ENCODE measurements around the gene CHST8.

The CHST8 gene

GRCh38 chr19:33799476-33799875, 177.7 kb downstream of the CHST8 start:
- DNase-seq: no peak

GRCh38 chr19:33800012-33800680, 178.4 kb downstream of the CHST8 start:
- no peak for DNase-seq

GRCh38 chr19:33801411-33801810, 179.7 kb downstream of the CHST8 start:
- DNase-seq: no peak

GRCh38 chr19:33802001-33802400, 180.2 kb downstream of the CHST8 start:
- DNase-seq: no peak

GRCh38 chr19:33802801-33803200, 181.0 kb downstream of the CHST8 start:
- no peak for DNase-seq

GRCh38 chr19:33803383-33803782, 181.6 kb downstream of the CHST8 start:
- no peak for DNase-seq

GRCh38 chr19:33804021-33804799, 182.5 kb downstream of the CHST8 start:
- DNase-seq: no peak

- no peak for DNase-seq
Measured at GRCh38 chr19:33805313-33805712, 183.6 kb downstream of the CHST8 start.

- DNase-seq: no peak
Measured at GRCh38 chr19:33805840-33806433, 184.2 kb downstream of the CHST8 start.

GRCh38 chr19:33806434-33806881, 184.7 kb downstream of the CHST8 start:
- no peak for DNase-seq

GRCh38 chr19:33808399-33808798, 186.6 kb downstream of the CHST8 start:
- no peak for DNase-seq

- no peak for DNase-seq
Measured at GRCh38 chr19:33809960-33810359, 188.2 kb downstream of the CHST8 start.

GRCh38 chr19:33810821-33811220, 189.1 kb downstream of the CHST8 start:
- no peak for DNase-seq

GRCh38 chr19:33811246-33811645, 189.5 kb downstream of the CHST8 start:
- DNase-seq: no peak

GRCh38 chr19:33811736-33812387, 190.1 kb downstream of the CHST8 start:
- no peak for DNase-seq

GRCh38 chr19:33812388-33813330, 190.9 kb downstream of the CHST8 start:
- no peak for DNase-seq

GRCh38 chr19:33813391-33814101, 191.8 kb downstream of the CHST8 start:
- no peak for DNase-seq

- DNase-seq: no peak
Measured at GRCh38 chr19:33814181-33815165, 192.7 kb downstream of the CHST8 start.

GRCh38 chr19:33815380-33816340, 193.9 kb downstream of the CHST8 start:
- no peak for DNase-seq

Data from cortex of kidney (tissue), 1 donor.